ENCODE data around the gene TPSD1.

Gene TPSD1

DNA sequence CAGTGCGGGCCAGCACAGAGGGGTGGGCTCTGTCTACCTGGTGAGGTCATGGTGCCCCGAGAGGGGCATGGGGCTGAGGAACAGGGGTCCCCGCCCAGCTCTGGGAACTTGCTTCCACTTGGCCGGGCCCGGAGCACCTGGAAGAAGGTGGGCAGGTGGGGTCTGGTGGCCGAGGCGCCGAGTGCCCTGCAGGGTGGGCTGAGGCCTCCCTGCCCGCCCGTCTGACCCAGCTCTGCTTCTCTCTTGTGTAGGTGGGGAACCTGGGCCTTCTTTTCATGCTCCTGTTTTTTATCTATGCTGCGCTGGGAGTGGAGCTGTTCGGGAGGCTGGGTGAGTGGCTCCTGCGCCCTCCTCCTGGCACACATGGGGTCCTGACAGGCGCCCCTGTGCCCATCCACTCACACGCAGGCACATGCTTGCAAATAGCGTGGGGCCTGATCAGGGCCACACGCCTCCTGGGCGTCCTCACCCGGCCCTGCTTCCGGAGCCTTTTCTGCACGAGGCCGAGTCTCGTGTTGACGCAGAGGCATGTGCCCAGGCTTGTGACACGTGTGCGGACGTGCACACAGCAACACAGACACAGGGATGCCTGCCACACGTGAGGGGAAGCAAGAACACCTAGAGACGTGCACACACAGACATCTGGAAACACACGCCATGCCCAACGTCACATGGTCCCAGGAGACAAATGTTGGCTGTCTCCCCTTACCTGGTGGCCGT, 39.0 kb upstream of the TPSD1 start:
- H3K4me3 ChIP-seq (ENCODE audit: low read length), result no peak overlapping the region
- TF ChIP-seq, protein P1, sequence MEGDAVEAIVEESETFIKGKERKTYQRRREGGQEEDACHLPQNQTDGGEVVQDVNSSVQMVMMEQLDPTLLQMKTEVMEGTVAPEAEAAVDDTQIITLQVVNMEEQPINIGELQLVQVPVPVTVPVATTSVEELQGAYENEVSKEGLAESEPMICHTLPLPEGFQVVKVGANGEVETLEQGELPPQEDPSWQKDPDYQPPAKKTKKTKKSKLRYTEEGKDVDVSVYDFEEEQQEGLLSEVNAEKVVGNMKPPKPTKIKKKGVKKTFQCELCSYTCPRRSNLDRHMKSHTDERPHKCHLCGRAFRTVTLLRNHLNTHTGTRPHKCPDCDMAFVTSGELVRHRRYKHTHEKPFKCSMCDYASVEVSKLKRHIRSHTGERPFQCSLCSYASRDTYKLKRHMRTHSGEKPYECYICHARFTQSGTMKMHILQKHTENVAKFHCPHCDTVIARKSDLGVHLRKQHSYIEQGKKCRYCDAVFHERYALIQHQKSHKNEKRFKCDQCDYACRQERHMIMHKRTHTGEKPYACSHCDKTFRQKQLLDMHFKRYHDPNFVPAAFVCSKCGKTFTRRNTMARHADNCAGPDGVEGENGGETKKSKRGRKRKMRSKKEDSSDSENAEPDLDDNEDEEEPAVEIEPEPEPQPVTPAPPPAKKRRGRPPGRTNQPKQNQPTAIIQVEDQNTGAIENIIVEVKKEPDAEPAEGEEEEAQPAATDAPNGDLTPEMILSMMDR (IDR thresholded peaks at IDR 0.05; ENCODE audit: insufficient read depth, low read depth, low read length, missing control alignments), result no peak
- DNase-seq (ENCODE audit: low read depth), result no peak

DNA sequence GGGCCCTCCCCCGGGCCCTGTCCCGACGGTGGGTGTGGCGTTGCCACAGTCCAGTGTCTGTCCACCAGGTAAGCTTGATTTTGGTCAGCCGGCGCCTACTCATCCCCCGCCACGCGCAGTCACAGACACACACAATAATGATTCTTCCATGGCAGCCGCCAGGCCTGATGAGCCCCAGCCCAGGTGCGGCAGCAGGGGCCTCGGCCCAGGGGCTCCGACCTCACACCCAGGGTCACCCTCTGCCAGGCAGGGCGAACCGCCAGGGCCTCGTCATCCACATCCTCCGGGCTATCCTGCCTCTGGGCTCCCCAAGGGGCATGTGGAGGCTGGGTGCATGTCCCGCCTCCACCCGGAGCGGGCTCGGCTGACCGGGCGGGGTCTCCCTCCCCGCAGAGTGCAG, 38.3 kb upstream of the TPSD1 start:
- no peak overlapping the region for H3K4me3 ChIP-seq (ENCODE audit: low read length)
- DNase-seq (ENCODE audit: low read depth), result no peak
- TF ChIP-seq, protein P1 (IDR thresholded peaks at IDR 0.05; ENCODE audit: insufficient read depth, low read depth, low read length, missing control alignments), result no peak

DNA sequence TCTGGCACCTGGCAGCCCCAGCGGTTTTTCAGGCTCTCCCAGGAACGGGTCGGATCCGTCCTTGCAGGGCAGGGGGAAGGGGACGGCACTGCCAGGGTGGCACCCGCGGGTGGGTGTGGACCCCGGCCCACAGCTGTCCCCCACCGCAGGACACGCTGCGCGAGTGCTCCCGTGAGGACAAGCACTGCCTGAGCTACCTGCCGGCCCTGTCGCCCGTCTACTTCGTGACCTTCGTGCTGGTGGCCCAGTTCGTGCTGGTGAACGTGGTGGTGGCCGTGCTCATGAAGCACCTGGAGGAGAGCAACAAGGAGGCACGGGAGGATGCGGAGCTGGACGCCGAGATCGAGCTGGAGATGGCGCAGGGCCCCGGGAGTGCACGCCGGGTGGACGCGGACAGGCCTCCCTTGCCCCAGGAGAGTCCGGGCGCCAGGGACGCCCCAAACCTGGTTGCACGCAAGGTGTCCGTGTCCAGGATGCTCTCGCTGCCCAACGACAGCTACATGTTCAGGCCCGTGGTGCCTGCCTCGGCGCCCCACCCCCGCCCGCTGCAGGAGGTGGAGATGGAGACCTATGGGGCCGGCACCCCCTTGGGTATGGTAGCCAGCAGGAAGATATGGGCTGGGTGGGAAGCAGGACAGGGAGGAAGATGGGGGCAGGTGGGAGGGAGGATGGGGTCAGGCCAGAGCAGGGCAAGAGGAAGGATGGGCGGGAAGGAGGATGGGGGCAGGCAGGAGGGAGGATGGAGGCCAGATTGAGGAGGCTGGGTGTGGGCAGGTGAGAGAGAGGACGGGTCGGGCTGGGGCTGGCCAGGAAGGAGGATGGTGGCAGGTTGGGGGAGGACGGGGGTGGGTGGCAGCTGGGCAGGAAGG, 37.6 kb upstream of the TPSD1 start:
- H3K4me3 ChIP-seq (ENCODE audit: low read length), result no peak overlapping the region
- no peak for DNase-seq (ENCODE audit: low read depth)
- TF ChIP-seq, protein P1 (IDR thresholded peaks at IDR 0.05; ENCODE audit: insufficient read depth, low read depth, low read length, missing control alignments), result no peak

DNA sequence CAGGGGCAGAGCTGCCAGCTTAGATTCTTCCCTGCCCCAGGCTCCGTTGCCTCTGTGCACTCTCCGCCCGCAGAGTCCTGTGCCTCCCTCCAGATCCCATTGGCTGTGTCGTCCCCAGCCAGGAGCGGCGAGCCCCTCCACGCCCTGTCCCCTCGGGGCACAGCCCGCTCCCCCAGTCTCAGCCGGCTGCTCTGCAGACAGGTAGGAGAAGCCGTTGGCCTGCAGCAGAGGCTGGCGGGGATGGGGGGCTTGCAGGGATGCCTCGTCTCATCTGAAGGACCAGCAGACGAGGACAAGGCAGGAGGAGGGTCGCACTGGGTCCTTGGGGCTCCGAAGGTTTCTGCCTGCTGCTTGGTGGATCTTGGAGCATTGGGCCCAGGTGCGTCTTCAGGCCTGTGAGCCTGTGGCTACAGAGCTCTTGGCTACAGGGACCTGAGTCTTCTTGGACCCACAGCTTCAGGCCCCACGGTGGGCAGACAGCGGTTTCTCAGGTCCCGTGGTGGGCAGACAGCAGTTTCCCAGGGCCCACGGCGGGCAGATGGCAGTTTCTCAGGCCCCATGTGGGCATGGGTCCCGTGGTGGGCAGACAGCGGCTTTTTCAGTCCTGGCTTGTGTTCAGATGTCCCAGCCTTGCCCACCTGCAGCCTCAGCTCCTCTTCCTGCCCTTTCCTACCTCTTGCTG, 36.8 kb upstream of the TPSD1 start:
- no peak overlapping the region for H3K4me3 ChIP-seq (ENCODE audit: low read length)
- no peak for DNase-seq (ENCODE audit: low read depth)
- TF ChIP-seq, protein P1 (IDR thresholded peaks at IDR 0.05; ENCODE audit: insufficient read depth, low read depth, low read length, missing control alignments), result no peak

DNA sequence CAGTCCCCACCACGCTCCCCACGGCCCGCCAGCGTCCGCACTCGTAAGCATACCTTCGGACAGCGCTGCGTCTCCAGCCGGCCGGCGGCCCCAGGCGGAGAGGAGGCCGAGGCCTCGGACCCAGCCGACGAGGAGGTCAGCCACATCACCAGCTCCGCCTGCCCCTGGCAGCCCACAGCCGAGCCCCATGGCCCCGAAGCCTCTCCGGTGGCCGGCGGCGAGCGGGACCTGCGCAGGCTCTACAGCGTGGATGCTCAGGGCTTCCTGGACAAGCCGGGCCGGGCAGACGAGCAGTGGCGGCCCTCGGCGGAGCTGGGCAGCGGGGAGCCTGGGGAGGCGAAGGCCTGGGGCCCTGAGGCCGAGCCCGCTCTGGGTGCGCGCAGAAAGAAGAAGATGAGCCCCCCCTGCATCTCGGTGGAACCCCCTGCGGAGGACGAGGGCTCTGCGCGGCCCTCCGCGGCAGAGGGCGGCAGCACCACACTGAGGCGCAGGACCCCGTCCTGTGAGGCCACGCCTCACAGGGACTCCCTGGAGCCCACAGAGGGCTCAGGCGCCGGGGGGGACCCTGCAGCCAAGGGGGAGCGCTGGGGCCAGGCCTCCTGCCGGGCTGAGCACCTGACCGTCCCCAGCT, 35.7 kb upstream of the TPSD1 start:
- TF ChIP-seq, protein P1 (IDR thresholded peaks at IDR 0.05; ENCODE audit: insufficient read depth, low read depth, low read length, missing control alignments), result no peak
- no peak for DNase-seq (ENCODE audit: low read depth)
- no peak overlapping the region for H3K4me3 ChIP-seq (ENCODE audit: low read length)

DNA sequence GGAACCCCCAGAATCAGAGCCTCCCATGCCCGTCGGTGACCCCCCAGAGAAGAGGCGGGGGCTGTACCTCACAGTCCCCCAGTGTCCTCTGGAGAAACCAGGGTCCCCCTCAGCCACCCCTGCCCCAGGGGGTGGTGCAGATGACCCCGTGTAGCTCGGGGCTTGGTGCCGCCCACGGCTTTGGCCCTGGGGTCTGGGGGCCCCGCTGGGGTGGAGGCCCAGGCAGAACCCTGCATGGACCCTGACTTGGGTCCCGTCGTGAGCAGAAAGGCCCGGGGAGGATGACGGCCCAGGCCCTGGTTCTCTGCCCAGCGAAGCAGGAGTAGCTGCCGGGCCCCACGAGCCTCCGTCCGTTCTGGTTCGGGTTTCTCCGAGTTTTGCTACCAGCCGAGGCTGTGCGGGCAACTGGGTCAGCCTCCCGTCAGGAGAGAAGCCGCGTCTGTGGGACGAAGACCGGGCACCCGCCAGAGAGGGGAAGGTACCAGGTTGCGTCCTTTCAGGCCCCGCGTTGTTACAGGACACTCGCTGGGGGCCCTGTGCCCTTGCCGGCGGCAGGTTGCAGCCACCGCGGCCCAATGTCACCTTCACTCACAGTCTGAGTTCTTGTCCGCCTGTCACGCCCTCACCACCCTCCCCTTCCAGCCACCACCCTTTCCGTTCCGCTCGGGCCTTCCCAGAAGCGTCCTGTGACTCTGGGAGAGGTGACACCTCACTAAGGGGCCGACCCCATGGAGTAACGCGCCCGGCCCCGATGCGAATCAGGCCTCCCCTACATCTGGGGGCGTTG, 34.8 kb upstream of the TPSD1 start:
- TF ChIP-seq, protein P1 (IDR thresholded peaks at IDR 0.05; ENCODE audit: insufficient read depth, low read depth, low read length, missing control alignments), result no peak
- H3K4me3 ChIP-seq (ENCODE audit: low read length), result no peak overlapping the region
- DNase-seq (ENCODE audit: low read depth), result no peak

Measured in epithelial cell of esophagus (primary cell).